Lung (tissue), 12 donors: Measurements from ENCODE around the gene TSHR. TPM values are rescaled to one million over a fixed set of nuclear protein-coding genes. Genes with fewer than 3 reads are reported as not detected.

Experiments
- ATAC-seq: fragments of 200-7000 bp; cut with Tn5 transposase; one replicate; pipeline ENCODE4 v1.9.1; 2020; ENCODE audit warnings: moderate number of reproducible peaks; ENCODE audit not compliant: insufficient read depth, low FRiP score
- DNase-seq, 3 donors: peaks; one replicate each; pipeline ENCODE4 v3.0.0-alpha.2; 2013 to 2017
- H3K27ac ChIP-seq, 2 donors: one replicate each; pipeline ENCODE4 v1.5.1; 2013; ENCODE audit warnings: mild to moderate bottlenecking in 2 of 2, moderate library complexity in 2 of 2, control low read depth in 1 of 2, inconsistent platforms in 1 of 2, low read depth in 1 of 2, low read length in 1 of 2
- H3K27me3 ChIP-seq, 3 donors: one replicate each; pipeline ENCODE4 v1.5.1; 2013; ENCODE audit warnings: low read length in 2 of 3; ENCODE audit not compliant: control insufficient read depth in 3 of 3, insufficient read depth in 3 of 3
- H3K36me3 ChIP-seq, 4 donors: one replicate each; pipeline ENCODE4 v1.5.1; 2013; ENCODE audit warnings: low read length in 4 of 4, mild to moderate bottlenecking in 1 of 4, moderate library complexity in 1 of 4; ENCODE audit not compliant: control insufficient read depth in 4 of 4, insufficient read depth in 4 of 4
- H3K4me1 ChIP-seq, 5 donors: one replicate each; pipeline ENCODE4 v1.5.1; 2013; ENCODE audit warnings: low read length in 5 of 5, mild to moderate bottlenecking in 2 of 5, moderate library complexity in 1 of 5; ENCODE audit not compliant: control insufficient read depth in 5 of 5, insufficient read depth in 5 of 5
- H3K4me3 ChIP-seq: one replicate; pipeline ENCODE4 v1.5.1; 2013; ENCODE audit warnings: mild to moderate bottlenecking, control low read depth, moderate library complexity
- H3K9ac ChIP-seq, 2 donors: one replicate each; pipeline ENCODE4 v1.5.1; 2013; ENCODE audit warnings: low read length in 2 of 2, control low read depth in 1 of 2; ENCODE audit not compliant: insufficient read depth in 1 of 2
- H3K9me3 ChIP-seq, 4 donors: one replicate each; pipeline ENCODE4 v1.5.1; 2013; ENCODE audit warnings: low read length in 3 of 4, mild to moderate bottlenecking in 1 of 4, moderate library complexity in 1 of 4; ENCODE audit not compliant: control insufficient read depth in 4 of 4, insufficient read depth in 3 of 4
- CTCF ChIP-seq: IDR thresholded peaks from 2 replicates; pipeline ENCODE4 v1.5.1; 2012; ENCODE audit warnings: mild to moderate bottlenecking; ENCODE audit errors: control extremely low read depth, extremely low read depth
- WGBS, 2 donors: extraction: QIAGEN DNeasy Blood & Tissue Kit; methylation state at CpG; one replicate each; pipeline ENCODE4 v1.1.7; 2013; 5-methylcytosine and 5-hydroxymethylcytosine counted together
- polyA plus RNA-seq, 2 donors: library from polyadenylated mRNA; stranded (reverse); fragments of 200-250 nt; gene quantifications; one replicate each; pipeline ENCODE4 v1.2.1, GENCODE V29; 2013
- total RNA-seq, 2 donors: library from RNA; depleted of rRNA in 1 of 2; stranded (reverse); fragments of >200 nt in 1 of 2; gene quantifications; one replicate each; pipeline ENCODE4 v1.2.1, GENCODE V29; 2014 to 2021
- donor health status: control.
- donor health status: control.
- donor health status: Bipolar disorder and iron deficiency.
- donor health status: healthy.
- donor health status: DM: yes; HTN: yes; CAD: no.

TSHR gene
- total and polyA plus RNA-seq, 4 donors = 0.04 to 0.31 (median 0.07) TPM; not detected in 1

GRCh38 chr14:81070511-81070910 lies 115.1 kb downstream of the TSHR start:
- Histone ChIP-seq H3K4me1 (no peaks in the 10 kb centered on the region), H3K27me3 (no peaks in the 10 kb centered on the region), H3K4me3 (no peak overlapping the region), H3K9me3 (peaks cover 0 to 2% (median under 1%) of the 10 kb centered on the region in 4 donors), H3K27ac (no peak overlapping the region), H3K36me3 (no peaks in the 10 kb centered on the region), H3K9ac (no peak overlapping the region)
- WGBS, 2 donors = 86 to 96% methylated on average over 2 of the region's 2 CpGs
- DNase-seq (no peak), ATAC-seq (no peak)
- no peak for TF ChIP-seq CTCF

GRCh38 chr14:81085596-81085995 lies 130.2 kb downstream of the TSHR start:
- WGBS, 2 donors = 67 to 87% methylated on average over 3 of the region's 3 CpGs
- H3K9me3 ChIP-seq = no peaks in the 10 kb centered on the region
- DNase-seq (no peak), ATAC-seq (no peak)
- TF ChIP-seq CTCF = no peak
- H3K9ac ChIP-seq = no peak overlapping the region
- H3K27me3 ChIP-seq = no peaks in the 10 kb centered on the region
- no peak overlapping the region for H3K4me3 ChIP-seq
- no peaks in the 10 kb centered on the region for H3K4me1 ChIP-seq
- no peak overlapping the region for H3K27ac ChIP-seq
- no peaks in the 10 kb centered on the region for H3K36me3 ChIP-seq

- Histone ChIP-seq H3K27ac (no peak overlapping the region), H3K4me1 (no peaks in the 10 kb centered on the region), H3K9ac (no peak overlapping the region), H3K27me3 (no peaks in the 10 kb centered on the region), H3K9me3 (no peaks in the 10 kb centered on the region), H3K36me3 (no peaks in the 10 kb centered on the region), H3K4me3 (no peak overlapping the region)
- no peak for DNase-seq
- no peak for TF ChIP-seq CTCF
- 80 to 94% methylated on average over 3 of the region's 3 CpGs for WGBS, 2 donors
- no peak for ATAC-seq
Measured at GRCh38 chr14:81087230-81087629, 131.8 kb downstream of the TSHR start.

GRCh38 chr14:81091139-81091538 lies 135.7 kb downstream of the TSHR start:
- no peak for DNase-seq
- no peak overlapping the region for H3K27ac ChIP-seq
- no peak overlapping the region for H3K4me3 ChIP-seq
- H3K4me1 ChIP-seq = no peaks in the 10 kb centered on the region
- no peak for TF ChIP-seq CTCF
- no peaks in the 10 kb centered on the region for H3K27me3 ChIP-seq
- no peak for ATAC-seq
- H3K9me3 ChIP-seq = no peaks in the 10 kb centered on the region
- peaks cover 0 to 4% (median 0%) of the 10 kb centered on the region in 4 donors for H3K36me3 ChIP-seq
- no peak overlapping the region for H3K9ac ChIP-seq
